Karpas-422 (cell line): ENCODE results near the gene METTL22. TPM values are rescaled to one million over a fixed set of nuclear protein-coding genes. Genes with fewer than 3 reads are reported as not detected.

Source experiments
- DNase-seq: peaks from one replicate; pipeline ENCODE4 v3.0.0-alpha.2; 2015
- H2AFZ ChIP-seq: fragments of 200-600 bp; sonication (generic); 2 replicates; pipeline ENCODE4 v1.6.1; 2014; ENCODE audit warnings: antibody characterized with exemption, low read length, mixed read lengths
- H3K27ac ChIP-seq: fragments of 200-600 bp; sonication (generic); 2 replicates; pipeline ENCODE4 v1.5.1; 2014; ENCODE audit warnings: mild to moderate bottlenecking, low read length, moderate library complexity
- H3K27me3 ChIP-seq: fragments of 200-600 bp; sonication (generic); 2 replicates; pipeline ENCODE4 v1.6.1; 2014; ENCODE audit warnings: low read length, mixed read lengths
- H3K36me3 ChIP-seq: fragments of 200-600 bp; sonication (generic); 2 replicates; pipeline ENCODE4 v1.6.1; 2014; ENCODE audit warnings: low read length, mixed read lengths; ENCODE audit not compliant: insufficient read depth
- H3K4me1 ChIP-seq: fragments of 200-600 bp; sonication (generic); 2 replicates; pipeline ENCODE4 v1.6.1; 2014; ENCODE audit warnings: mild to moderate bottlenecking, low read length, mixed read lengths
- H3K4me2 ChIP-seq: fragments of 200-600 bp; sonication (generic); 2 replicates; pipeline ENCODE4 v1.6.1; 2014; ENCODE audit warnings: low read length, low read depth, mild to moderate bottlenecking; ENCODE audit not compliant: poor library complexity, severe bottlenecking
- H3K4me3 ChIP-seq: fragments of 200-600 bp; sonication (generic); 2 replicates; pipeline ENCODE4 v1.5.1; 2014; ENCODE audit warnings: mild to moderate bottlenecking, antibody characterized with exemption, low read length, mixed read lengths
- H3K79me2 ChIP-seq: fragments of 200-600 bp; sonication (generic); 2 replicates; pipeline ENCODE4 v1.6.1; 2014; ENCODE audit warnings: mild to moderate bottlenecking, low read length, mixed read lengths
- H3K9ac ChIP-seq: fragments of 200-600 bp; sonication (generic); 2 replicates; pipeline ENCODE4 v1.6.0; 2014; ENCODE audit warnings: low read length
- H3K9me2 ChIP-seq: fragments of 200-600 bp; sonication (generic), shearing (Covaris generic); replicated peaks from 2 replicates; pipeline ENCODE4 v1.6.0; 2014; ENCODE audit warnings: mild to moderate bottlenecking, low read length, moderate library complexity; ENCODE audit not compliant: insufficient read depth
- H3K9me3 ChIP-seq: fragments of 300-700, 200-600 bp; sonication (generic); 2 replicates; pipeline ENCODE4 v1.6.1; 2014; ENCODE audit warnings: low read length, mixed read lengths
- H4K20me1 ChIP-seq: fragments of 200-600 bp; sonication (generic); 2 replicates; pipeline ENCODE4 v1.6.1; 2014; ENCODE audit warnings: mild to moderate bottlenecking, antibody characterized with exemption, low read length, low read depth; ENCODE audit not compliant: insufficient read depth
- total RNA-seq: library from RNA; depleted of rRNA; stranded (reverse); fragments of >200 nt; shearing (Covaris generic); gene quantifications from 2 replicates; pipeline ENCODE4 v1.2.3, GENCODE V29; 2014; ENCODE audit warnings: low replicate concordance

Gene METTL22
- total RNA-seq, 1 experiment from 2014 or later: 48.9 TPM

DNA sequence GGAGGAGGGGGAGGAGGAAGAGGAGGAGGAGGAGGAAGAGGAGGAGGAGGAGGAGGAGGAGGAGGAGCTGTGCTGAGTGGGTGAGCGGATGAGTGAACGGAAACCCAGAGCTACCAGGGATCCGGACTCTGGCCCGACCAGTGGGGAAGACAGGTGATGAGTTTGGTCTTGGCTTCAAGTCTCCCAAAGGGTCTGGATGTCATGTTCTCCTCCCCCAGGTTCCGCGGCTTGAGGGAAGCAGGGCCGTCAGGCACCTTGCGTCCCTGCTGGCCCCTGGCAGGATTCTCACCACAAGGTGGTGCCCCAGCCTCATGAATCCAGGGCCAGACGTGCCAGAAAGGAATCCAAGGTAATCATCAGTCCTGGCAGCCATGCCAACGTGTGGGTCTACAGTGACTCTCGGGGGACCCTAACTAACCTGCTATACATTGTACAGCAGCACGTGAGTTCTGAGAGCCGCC, 39.4 kb downstream of the METTL22 start:
- Histone ChIP-seq H3K9ac (no peak overlapping the region), H4K20me1 (no peaks in the 10 kb centered on the region), H3K4me3 (no peak overlapping the region), H3K36me3 (no peaks in the 10 kb centered on the region), H3K4me1 (no peaks in the 10 kb centered on the region), H3K9me2 (no peaks in the 10 kb centered on the region), H3K27ac (no peak overlapping the region), H3K27me3 (no peaks in the 10 kb centered on the region), H3K9me3 (no peaks in the 10 kb centered on the region), H2AFZ (no peak overlapping the region), H3K79me2 (no peaks in the 10 kb centered on the region), H3K4me2 (no peak overlapping the region)
- peak; percentile 87 for DNase-seq

DNA sequence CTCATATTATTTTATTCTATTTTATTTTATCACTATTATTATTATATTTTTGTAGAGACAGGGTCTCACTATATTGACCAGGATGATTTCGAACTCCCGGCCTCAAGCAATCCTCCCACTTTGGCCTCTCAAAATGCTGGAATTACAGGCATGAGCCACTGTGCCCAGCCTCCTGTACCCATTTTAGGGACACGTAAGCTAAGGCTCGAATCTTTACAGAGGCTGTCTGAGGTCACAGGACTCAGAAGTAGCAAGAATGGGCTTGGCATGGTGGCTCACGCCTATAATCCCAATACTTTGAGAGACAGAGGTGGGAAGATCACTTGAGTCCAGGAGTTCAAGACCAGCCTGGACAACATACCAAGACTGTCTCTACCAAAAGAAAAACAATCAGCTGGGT, 40.2 kb downstream of the METTL22 start:
- no peaks in the 10 kb centered on the region for H3K36me3 ChIP-seq
- no peaks in the 10 kb centered on the region for H3K9me2 ChIP-seq
- H3K4me1 ChIP-seq: no peaks in the 10 kb centered on the region
- H3K4me3 ChIP-seq: no peak overlapping the region
- H3K9ac ChIP-seq: no peak overlapping the region
- no peaks in the 10 kb centered on the region for H3K79me2 ChIP-seq
- no peaks in the 10 kb centered on the region for H3K9me3 ChIP-seq
- DNase-seq: no peak
- H3K27ac ChIP-seq: no peak overlapping the region
- no peak overlapping the region for H3K4me2 ChIP-seq
- H4K20me1 ChIP-seq: no peaks in the 10 kb centered on the region
- H2AFZ ChIP-seq: no peak overlapping the region
- H3K27me3 ChIP-seq: no peaks in the 10 kb centered on the region

DNA sequence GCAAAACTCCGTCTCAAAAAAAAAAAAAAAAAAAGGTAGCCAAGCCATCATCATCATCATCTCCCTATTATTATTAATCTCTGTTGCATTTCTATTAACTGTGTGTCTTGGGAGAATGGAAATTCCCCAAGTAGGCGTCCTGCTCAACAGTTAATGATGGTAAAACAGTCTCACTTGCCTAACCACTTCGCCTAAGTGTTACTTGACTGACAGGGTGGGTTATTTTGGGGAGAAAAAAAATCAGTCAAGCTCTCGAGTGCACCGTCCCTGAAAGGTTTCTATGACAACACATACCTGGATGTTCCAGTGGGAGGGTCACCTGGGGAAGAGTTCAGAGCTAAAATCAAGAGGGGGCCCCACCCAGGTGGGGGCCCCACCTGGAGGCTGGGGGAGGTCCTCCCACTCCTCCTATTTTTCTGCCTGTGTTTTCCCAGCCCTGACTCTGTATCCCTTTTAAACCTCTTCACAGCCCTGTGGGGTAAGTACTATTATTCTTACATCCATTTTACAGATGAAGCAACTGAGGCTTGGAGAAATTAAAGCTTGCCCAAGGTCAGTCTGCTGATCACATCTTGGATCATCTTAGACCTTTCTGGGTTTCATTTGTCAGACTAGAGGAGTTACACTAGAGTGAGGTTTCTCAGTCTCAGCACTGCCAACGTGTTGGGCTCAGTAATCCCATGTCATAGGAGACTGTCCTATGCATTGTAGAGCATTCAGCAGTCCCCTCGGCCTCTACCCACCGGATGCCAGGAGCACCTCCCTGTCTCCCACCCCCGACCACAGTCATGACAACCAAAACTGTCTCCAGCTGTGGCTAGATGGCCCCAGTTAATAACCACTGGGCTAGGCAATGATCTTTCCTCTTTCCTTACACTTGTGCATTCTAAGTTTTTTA, 41.9 kb downstream of the METTL22 start:
- H3K4me2 ChIP-seq: no peak overlapping the region
- no peaks in the 10 kb centered on the region for H3K79me2 ChIP-seq
- H3K9ac ChIP-seq: no peak overlapping the region
- H3K9me3 ChIP-seq: no peaks in the 10 kb centered on the region
- H3K9me2 ChIP-seq: no peaks in the 10 kb centered on the region
- H3K27me3 ChIP-seq: no peaks in the 10 kb centered on the region
- H4K20me1 ChIP-seq: no peaks in the 10 kb centered on the region
- DNase-seq: no peak
- no peak overlapping the region for H3K4me3 ChIP-seq
- H3K4me1 ChIP-seq: no peaks in the 10 kb centered on the region
- no peak overlapping the region for H3K27ac ChIP-seq
- no peak overlapping the region for H2AFZ ChIP-seq
- H3K36me3 ChIP-seq: no peaks in the 10 kb centered on the region

DNA sequence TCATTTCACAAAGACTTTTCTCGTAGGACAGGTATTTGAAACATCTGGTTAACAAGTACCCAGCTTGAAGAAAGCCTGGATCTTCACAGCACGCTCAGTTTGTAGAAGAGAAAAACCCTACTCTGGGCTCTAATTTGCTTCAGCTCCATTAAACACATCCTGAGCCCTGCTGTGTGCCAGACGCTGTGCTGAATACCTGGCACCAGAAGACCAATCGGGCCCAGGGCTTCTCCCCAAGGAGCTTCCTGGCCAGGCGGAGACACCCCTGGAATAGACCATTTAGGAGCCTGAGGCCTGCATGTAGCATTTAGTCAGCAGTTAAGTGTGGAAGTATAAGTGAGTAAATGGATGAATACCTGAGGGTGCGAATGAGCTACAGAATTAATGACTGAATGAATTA, 44.0 kb downstream of the METTL22 start:
- Histone ChIP-seq H2AFZ (no peak overlapping the region), H3K27me3 (no peaks in the 10 kb centered on the region), H3K9me3 (no peaks in the 10 kb centered on the region), H3K4me2 (no peak overlapping the region), H3K9ac (no peak overlapping the region), H3K79me2 (no peaks in the 10 kb centered on the region), H3K9me2 (no peaks in the 10 kb centered on the region), H3K27ac (no peak overlapping the region), H3K4me3 (no peak overlapping the region), H3K36me3 (no peaks in the 10 kb centered on the region), H4K20me1 (no peaks in the 10 kb centered on the region), H3K4me1 (no peaks in the 10 kb centered on the region)
- DNase-seq: no peak

DNA sequence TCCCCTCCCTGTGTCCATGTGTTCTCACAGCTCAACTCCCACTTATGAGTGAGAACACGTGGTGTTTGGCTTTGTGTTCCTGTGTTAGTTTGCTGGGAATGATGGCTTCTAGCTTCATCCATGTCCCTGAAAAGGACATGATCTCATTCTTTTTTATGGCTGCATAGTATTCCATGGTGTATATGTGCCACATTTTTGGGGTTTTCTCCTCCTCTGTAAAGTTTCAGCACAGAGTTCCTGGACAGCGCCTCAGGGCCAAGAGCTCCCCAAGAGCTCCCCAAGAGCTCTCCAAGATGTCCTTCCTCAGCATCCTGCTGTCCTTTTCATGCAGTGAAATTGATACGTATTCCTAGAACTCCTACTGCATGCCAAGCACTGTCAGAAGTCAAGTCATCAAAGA, 46.0 kb downstream of the METTL22 start:
- no peak overlapping the region for H3K9ac ChIP-seq
- no peaks in the 10 kb centered on the region for H3K9me3 ChIP-seq
- H3K4me2 ChIP-seq: no peak overlapping the region
- H3K36me3 ChIP-seq: no peaks in the 10 kb centered on the region
- H3K4me1 ChIP-seq: no peaks in the 10 kb centered on the region
- no peak overlapping the region for H2AFZ ChIP-seq
- H3K79me2 ChIP-seq: no peaks in the 10 kb centered on the region
- H3K4me3 ChIP-seq: no peak overlapping the region
- no peaks in the 10 kb centered on the region for H3K27me3 ChIP-seq
- DNase-seq: no peak
- no peaks in the 10 kb centered on the region for H4K20me1 ChIP-seq
- H3K9me2 ChIP-seq: no peaks in the 10 kb centered on the region
- H3K27ac ChIP-seq: no peak overlapping the region

DNA sequence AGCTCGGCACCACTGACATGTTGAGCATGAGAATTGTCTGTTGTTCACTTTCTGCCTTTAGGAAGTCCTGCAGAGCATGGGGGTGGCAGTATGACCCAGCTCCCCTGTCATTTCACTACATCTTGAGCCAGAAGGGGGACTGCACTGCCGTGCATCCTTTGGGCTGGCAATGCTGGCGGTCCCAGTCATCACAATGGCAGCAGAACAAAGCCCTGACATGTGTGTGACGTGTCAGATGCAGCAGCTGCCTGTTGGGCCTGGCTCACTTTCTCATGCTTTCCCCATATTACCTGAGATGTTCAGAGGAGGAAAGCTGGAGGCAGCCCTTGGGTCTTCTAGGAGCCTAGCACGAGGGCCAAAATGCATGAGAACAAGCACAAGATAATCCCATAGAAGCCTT, 46.6 kb downstream of the METTL22 start:
- Histone ChIP-seq H3K79me2 (no peaks in the 10 kb centered on the region), H3K4me3 (no peak overlapping the region), H3K4me2 (no peak overlapping the region), H3K36me3 (no peaks in the 10 kb centered on the region), H3K27ac (no peak overlapping the region), H3K9me3 (no peaks in the 10 kb centered on the region), H2AFZ (no peak overlapping the region), H3K9ac (no peak overlapping the region), H3K27me3 (no peaks in the 10 kb centered on the region), H3K9me2 (no peaks in the 10 kb centered on the region), H4K20me1 (no peaks in the 10 kb centered on the region), H3K4me1 (no peaks in the 10 kb centered on the region)
- no peak for DNase-seq

DNA sequence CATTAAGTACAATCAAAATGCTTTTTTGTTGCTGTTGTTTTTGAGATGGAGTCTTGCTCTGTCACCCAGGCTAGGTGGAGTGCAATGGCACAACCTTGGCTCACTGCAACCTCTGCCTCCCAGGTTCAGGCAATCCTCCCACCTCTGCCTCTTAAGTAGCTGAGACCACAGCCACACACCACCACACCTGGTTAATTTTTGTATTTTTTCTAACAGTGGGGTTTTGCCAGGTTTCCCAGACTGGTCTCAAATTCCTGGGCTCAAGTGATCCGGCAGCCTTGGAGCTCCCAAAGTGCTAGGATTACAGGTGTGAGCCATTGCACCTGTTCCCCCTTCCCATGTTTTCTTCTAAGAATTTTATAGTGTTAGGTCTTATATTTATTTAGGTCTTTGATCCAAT, 48.0 kb downstream of the METTL22 start:
- H3K27ac ChIP-seq: no peak overlapping the region
- peaks cover 5% of the 10 kb centered on the region for H3K4me1 ChIP-seq
- no peak overlapping the region for H3K4me2 ChIP-seq
- no peaks in the 10 kb centered on the region for H3K9me3 ChIP-seq
- no peaks in the 10 kb centered on the region for H3K79me2 ChIP-seq
- no peak for DNase-seq
- H3K9me2 ChIP-seq: no peaks in the 10 kb centered on the region
- no peak overlapping the region for H3K9ac ChIP-seq
- no peak overlapping the region for H2AFZ ChIP-seq
- no peaks in the 10 kb centered on the region for H4K20me1 ChIP-seq
- no peaks in the 10 kb centered on the region for H3K27me3 ChIP-seq
- no peak overlapping the region for H3K4me3 ChIP-seq
- H3K36me3 ChIP-seq: no peaks in the 10 kb centered on the region

DNA sequence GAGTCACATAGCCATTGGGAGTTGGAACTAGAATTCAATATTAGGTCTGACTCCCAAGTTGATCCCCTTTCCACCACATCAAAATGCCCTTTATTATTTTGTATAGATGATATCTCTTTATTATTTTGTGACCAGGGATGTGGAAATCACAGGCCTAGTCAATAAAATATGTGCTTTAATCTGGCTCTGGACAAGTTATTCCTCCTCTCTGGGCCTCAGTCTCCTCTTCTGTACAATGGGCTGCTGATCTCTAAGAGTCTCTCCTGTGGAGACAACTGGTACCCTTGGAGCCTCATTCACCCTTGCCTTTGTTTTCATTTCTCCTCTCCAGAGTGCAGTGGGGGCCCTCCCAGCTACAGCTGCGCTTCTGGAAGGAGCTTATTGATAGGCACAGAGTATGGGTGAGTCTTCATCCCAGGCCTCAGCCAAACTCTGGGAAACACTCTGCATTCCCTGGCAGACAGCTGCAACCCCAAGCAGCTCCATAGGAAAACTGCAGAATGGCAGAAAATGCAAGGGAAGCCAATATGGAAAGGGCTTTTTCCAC, 48.6 kb downstream of the METTL22 start:
- Histone ChIP-seq H3K9me3 (no peaks in the 10 kb centered on the region), H3K79me2 (no peaks in the 10 kb centered on the region), H3K9ac (no peak overlapping the region), H4K20me1 (no peaks in the 10 kb centered on the region), H3K27me3 (no peaks in the 10 kb centered on the region), H3K9me2 (no peaks in the 10 kb centered on the region), H2AFZ (no peak overlapping the region), H3K4me1 (peaks cover 11% of the 10 kb centered on the region), H3K4me2 (no peak overlapping the region), H3K4me3 (no peak overlapping the region), H3K27ac (no peak overlapping the region), H3K36me3 (no peaks in the 10 kb centered on the region)
- no peak for DNase-seq
